ENCODE data around the gene PLEKHB1.

DNA sequence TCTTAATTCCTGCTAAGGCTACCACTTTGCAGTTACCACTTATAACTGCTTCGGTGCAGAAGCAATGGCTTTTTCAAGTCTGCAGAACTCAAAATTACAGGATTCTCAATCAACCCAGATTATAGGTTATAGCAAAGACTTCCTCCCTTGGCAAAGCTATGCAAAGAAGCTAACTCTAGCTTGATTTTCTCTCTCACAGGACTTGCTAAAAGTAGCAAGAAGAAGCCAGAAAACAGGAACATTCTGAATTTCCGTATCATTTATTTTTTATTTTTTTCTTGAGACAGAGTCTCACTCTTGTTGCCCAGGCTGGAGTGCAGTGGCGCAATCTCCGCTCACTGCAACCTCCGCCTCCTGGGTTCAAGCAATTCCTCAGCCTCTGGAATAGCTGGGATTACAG, 10.7 kb upstream of the PLEKHB1 start:
- no peak for TF ChIP-seq POLR2A (IDR thresholded peaks at IDR 0.05)
- TF ChIP-seq, protein P1, sequence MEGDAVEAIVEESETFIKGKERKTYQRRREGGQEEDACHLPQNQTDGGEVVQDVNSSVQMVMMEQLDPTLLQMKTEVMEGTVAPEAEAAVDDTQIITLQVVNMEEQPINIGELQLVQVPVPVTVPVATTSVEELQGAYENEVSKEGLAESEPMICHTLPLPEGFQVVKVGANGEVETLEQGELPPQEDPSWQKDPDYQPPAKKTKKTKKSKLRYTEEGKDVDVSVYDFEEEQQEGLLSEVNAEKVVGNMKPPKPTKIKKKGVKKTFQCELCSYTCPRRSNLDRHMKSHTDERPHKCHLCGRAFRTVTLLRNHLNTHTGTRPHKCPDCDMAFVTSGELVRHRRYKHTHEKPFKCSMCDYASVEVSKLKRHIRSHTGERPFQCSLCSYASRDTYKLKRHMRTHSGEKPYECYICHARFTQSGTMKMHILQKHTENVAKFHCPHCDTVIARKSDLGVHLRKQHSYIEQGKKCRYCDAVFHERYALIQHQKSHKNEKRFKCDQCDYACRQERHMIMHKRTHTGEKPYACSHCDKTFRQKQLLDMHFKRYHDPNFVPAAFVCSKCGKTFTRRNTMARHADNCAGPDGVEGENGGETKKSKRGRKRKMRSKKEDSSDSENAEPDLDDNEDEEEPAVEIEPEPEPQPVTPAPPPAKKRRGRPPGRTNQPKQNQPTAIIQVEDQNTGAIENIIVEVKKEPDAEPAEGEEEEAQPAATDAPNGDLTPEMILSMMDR (IDR thresholded peaks at IDR 0.05): no peak

Measured in thyroid gland (tissue), 4 donors.